ENCODE results near the gene GLB1L2.
"Not testable (repeated sequence)": the region's sequence is repeated elsewhere in the genome, so short reads cannot be mapped to it uniquely, and the experiment has no call there.

The GLB1L2 gene

DNA sequence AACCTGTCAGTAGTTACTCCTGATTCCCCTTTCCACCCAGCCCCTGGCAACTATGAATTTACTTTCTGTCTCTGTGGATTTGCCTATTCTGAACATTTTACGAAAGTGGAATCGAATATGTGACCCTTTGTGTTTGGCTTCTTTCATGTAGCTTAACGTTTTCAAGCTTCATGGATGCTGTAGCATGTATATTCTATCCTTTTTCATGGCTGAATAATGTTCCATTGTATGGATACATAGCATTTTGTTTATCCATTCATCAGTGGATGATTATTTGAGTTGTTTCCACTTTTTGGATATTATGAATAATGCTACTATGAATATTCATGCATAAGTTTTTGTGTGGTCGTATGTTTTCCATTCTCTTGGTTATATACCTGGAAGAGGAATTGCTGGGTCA lies 9.2 kb upstream of the GLB1L2 start:
- in situ Hi-C loops (cut with HindIII; ENCODE audit: low sequenced_read_pairs) = no loop called here

DNA sequence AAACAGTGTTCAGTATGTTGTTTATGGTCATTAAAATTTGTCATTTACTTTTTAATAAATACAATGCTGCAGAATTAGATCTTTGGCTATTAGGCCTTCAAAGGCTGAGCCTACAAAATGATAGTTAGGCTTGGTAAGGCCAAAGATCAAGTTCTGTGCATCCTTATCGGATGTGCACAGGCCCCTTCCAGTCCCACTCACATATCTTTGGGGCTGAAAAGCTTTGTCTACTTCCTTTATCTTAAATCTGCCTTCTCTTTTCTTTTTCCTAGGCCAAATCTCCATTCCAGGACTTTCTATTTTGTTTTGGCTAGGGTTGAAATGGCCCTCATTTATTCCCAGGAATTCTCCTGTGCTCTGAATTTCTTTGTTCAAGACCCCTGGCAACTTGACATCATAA lies 3.4 kb upstream of the GLB1L2 start:
- in situ Hi-C loops (cut with HindIII; ENCODE audit: low sequenced_read_pairs) = no loop called here

DNA sequence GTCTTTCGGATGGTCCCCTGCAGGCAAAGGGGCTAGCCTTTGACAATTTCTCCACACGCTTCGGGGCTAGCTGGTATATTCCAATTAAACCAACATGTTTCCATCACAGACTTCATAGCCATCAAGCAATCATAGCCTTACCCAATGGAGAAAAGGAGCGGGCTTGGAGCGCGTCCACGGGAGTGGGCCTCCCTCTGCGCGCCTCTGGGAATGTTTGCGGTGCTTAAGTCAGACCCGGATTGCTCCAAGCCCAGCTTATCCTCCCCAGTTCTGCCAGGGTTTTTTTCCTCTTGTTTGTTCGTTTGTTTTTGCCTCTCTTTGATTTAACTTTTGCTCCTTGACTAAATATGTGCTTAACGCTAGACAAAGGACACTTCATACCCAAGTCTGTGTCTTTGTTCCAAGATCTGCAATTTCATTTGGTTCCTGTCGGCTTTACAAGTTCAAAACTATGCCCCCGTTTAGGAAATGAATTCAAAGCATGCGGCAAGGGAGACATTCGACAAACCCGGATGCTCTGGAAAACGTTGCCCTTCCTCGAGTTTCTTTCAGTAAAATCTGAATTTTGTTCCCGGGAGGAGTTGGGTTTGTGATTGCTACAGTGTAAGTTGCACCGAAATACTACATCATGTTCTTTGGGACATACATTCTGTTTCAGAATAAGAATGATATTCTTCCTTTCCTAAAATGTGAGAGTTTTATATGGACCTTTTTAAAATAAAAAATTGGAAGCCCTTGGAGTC lies 1.0 kb upstream of the GLB1L2 start:
- in situ Hi-C loops (cut with HindIII; ENCODE audit: low sequenced_read_pairs) = no loop called here

DNA sequence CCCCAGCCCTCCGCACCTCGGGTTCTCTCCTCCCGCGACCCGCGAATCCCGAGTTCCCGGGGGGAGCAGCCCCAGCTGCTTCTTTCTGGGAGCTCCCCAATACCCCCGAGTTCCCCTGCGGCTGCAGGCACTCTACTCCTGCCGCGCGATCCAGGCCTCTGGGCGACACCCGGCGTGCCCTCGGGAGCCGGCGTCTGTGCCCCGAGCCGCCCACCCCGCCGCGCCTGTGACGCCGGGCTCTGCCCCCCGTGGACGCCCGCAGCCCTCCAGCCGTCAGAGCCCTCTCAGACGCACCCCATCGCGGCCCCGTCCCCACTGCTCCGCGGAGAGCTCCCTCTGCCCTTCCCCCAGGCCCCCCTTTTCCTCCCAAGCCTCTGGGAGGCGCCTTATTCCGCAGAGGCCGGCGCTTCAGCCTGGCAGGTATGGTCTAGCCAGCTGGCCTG lies 422 bp downstream of the GLB1L2 start:
- in situ Hi-C loops (cut with HindIII; ENCODE audit: low sequenced_read_pairs) = no loop called here

DNA sequence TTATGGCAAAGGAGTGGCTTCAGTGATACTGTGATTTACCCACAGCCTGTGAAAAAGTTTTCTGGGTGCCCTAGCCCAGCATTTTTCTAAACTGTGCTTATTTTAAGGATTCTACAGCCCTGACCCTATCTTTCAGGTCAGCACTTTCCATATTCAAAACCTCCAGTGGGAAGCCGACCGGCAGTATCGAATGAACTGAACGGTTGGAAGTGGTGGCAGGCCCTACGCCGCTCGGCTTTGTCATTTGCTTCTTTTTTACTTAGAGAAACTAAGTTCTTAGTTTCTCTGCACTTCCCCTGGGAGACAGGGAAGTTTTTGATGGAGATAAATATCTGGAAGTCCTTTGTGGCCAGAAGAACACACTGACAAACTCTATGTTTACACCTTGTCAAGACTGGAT lies 994 bp downstream of the GLB1L2 start:
- in situ Hi-C loops (cut with HindIII; ENCODE audit: low sequenced_read_pairs) = no loop called here

DNA sequence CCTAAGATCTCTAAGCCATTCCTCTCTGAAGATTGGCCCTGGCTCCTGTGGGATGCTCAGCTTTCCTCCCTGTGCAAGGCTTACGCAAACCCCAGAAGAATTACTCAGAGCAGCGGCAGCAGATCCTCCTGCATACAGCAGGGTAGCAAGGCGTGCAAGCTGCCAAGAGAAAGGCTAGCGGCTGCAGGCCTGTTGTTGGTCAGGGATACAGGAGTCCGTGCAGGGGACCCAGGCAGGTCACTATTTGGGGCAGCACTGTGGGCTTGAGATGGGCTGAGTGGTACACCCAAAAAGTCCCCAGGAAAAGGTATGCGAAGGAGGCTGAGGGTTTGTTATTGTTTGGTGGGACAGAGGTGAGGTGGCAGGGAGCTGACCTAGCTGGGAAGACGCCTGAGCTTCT lies 1.5 kb downstream of the GLB1L2 start:
- in situ Hi-C loops (cut with HindIII; ENCODE audit: low sequenced_read_pairs) = no loop called here

DNA sequence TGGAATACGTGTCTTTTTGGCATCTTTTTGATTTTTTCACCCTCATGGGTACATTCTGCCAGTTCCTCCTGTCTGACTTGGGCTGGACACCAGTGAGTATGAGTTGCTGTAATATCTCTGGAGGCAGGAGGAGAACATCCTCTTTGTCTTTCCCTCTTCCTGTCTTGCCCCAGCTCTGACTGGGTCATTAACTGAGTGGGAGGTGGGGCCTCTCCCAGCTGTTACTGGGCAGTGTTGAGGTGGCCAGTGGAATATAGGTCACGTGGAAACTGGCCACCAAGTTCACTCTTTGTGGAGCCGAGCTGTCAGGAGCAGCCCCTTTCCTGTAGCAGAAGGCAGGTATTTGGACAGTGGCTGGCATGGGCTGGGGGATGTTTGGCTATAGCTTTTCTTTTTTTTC lies 2.2 kb downstream of the GLB1L2 start:
- in situ Hi-C loops (cut with HindIII; ENCODE audit: low sequenced_read_pairs) = no loop called here

DNA sequence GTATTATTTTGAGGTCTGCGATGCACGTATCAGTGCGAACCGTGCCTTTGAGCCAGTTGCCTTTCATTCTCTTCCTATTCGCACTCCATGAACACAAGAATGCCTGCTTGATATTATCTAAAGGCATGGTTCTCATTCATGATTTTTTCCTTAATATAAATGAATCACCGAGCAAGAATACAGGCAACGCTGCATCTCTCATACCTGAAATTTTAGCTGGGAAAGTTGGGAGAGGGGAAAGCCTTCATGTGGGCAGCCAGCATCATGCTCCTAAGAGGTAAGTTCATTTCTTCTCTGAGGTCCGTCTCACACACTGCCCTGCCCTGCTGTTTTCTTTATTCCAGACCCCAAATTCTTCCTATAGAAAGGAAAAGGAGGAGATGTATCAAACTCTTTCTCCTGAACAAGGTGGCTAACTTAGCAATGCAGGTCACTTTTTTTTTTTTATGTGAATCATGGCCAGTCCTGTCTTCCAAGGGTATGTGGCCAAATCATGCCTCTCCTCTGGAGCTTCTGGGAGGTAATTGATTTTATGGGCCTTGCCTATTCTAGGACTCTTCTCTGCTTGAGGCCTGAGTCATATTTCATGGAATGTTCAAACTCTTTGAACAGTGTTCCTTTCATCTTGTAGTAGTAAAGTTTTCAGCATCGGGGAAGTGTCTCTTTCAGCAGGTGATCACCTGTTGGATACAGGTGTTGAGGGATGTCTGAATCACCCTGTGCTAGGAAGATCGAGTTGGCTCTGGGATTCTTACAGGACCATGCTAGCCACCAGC lies 3.2 kb downstream of the GLB1L2 start:
- in situ Hi-C loops (cut with HindIII; ENCODE audit: low sequenced_read_pairs) = no loop called here

DNA sequence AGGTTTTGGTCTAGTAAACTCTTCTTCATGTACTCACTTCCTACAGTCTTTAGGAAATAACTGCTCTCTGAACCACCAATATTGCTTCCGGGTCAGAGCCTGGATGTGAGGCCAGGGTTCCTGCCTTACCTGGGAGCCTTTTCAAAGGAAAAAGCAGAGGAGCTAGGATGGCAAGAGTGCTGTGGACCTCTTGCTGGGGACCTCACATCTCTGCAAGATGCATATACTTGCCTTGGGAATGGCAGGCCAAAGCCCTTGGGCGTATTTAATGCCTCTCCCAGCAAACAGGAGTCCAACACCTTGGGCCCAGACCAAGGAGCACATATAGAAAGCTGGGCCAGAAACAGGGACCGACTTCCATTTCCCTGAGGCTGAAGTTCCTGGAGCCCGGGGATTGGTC lies 5.3 kb downstream of the GLB1L2 start:
- in situ Hi-C loops (cut with HindIII; ENCODE audit: low sequenced_read_pairs) = no loop called here

DNA sequence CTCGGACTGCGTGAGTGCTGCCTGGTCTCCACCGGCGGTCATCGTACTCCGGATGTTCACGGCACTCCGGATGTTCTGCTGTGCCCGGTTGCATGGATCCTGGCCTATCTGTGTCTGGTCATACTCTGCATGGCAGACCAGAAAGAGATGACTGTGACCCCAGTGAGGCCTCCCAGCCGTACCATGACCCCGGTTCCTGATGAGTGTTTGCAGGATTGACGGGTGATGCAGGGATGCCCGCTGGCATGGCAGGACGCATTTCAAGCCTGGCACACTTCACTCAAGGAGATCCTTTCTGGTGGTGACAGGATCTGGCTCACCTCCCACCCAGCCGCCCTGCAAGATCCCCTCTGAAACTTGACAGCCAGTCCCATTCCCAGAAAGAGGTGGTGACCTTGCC lies 6.3 kb downstream of the GLB1L2 start:
- in situ Hi-C loops (cut with HindIII; ENCODE audit: low sequenced_read_pairs) = no loop called here

DNA sequence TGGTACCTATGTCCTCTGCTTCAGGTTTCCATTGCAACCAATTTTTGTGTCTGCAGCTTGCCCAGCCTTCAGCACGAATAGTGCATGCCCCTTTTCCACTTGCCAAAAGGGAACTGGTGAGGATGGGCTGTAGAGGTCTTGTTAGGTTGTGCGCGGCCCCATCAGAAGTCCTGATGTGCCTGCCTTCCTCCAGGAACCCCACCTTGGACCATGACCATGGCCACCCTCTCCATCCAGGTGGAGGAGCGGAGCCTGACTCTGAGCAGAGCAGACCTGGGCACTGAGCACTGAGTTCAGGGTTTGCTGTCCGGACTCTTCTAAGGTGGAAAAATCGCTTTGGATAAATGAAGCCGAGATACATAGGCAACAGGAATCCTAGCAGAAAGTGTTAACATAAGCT lies 6.9 kb downstream of the GLB1L2 start:
- in situ Hi-C loops (cut with HindIII; ENCODE audit: low sequenced_read_pairs) = no loop called here

DNA sequence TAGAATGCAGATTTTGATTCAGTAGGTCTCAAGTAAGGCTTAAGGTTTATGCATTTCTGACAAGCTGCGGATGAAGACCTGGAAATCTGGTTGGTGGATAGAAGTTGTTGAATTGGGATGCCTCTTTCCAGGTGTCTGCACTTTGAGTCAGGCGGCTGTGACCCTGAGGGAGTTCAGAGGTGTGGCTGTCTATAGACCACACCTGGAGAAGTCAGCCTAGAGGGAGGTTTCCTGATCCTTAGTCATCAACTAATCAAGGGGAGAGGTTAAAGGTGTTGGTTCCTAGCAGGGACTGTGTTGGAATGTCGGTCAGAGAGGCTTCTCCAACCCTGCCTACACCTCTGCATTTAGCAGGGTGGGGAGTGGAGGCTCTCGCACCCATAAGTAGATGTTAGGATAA lies 8.0 kb downstream of the GLB1L2 start:
- in situ Hi-C loops (cut with HindIII; ENCODE audit: low sequenced_read_pairs) = no loop called here

DNA sequence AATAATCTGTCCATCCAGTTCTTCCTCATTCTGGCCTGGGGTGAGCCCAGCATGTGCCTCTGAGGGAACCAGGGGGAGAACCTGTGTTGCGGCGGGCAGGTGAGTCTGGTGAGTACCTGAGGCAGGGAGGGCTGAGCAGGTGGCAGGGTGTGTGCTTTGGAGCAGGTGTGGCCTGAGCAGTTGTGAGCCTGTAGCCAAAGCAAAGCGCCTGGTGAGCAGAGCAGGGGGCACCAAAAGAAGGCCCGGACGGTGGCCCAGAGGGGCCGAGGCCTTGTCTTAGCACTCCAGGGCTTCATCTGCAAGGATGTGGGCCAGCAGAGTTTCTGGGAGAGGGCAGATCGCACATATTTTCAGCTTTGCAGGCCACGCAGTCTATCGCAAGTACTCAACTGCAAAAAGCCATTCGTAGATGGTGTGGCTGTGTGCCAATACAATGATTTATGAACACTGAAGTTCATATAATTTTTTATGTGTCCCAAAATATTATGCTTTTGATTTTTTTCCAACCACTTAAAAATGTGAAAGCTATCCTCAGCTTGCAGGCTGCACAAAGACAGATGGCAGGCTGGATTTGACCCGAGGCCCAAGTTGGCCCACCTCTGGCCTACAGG lies 8.7 kb downstream of the GLB1L2 start:
- in situ Hi-C loops (cut with HindIII; ENCODE audit: low sequenced_read_pairs) = no loop called here

DNA sequence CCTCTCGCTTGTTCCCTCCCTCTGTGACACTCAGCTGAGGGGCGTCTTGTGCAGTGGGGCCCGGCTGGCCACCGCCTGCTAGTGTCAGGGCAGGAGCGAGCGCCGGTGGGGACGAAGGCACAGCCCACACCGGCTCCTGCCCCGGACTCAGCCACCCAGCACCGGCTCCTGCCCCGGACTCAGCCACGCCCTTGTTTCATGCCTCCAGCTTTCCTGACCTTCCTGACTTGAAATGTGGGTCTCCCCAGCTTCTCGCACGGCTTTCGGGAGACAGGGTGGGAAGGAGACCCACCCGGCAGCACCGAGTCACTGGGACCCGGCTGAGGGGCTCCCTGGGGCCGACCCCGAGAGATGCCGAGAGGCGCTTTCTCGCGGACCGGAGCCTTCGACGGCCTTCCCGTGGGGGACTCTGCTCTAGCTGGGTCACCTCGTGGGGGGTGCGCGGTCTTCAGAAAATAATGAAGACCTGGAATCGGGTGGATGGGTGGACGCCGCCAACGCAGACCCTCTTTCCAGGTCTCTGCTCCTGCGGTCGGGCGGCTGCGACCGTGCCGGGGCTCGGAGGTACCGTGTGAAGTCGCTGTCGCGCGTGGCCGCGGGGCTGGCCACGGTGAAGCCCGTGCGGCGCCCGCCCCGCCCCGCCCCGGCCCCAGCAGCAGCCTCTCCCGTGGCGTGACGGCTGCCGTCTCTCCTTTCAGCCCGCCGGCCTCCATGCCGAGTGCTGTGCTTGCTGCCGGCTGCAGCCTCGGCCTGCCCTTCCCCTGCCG lies 10.2 kb downstream of the GLB1L2 start:
- in situ Hi-C loops (cut with HindIII; ENCODE audit: low sequenced_read_pairs) = no loop called here

DNA sequence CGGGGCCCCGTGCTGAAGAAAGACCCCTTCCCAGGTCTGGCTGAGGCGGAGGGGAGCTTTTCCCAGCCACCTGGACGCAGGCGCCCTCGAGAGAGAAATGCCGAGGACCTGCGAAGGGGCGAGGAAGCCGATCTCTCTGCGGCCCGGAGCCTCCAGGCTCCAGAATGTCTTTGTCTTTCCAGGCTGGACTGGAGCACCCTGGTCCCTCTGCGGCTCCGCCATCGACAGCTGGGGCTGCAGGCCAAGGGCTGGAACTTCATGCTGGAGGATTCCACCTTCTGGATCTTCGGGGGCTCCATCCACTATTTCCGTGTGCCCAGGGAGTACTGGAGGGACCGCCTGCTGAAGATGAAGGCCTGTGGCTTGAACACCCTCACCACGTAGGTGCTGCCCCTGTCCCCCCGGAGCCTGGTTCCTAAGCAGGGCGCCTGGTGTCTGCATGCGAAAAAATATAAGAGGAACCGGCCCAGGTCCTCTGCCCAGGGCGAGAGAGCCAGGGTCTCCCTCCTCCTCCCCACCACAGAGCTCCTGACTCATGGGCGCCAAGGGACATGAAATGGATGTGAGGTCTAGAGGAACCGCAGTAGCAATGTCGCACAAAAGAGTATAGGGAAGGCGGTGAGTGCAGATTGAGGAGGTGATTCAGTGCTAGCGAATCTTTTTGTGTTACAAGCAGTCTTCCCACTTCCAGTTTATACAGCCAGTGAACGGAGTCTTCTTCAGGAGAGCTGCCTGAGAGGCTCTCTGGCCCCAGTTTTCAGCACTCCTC lies 11.0 kb downstream of the GLB1L2 start:
- in situ Hi-C loops (cut with HindIII; ENCODE audit: low sequenced_read_pairs) = no loop called here

DNA sequence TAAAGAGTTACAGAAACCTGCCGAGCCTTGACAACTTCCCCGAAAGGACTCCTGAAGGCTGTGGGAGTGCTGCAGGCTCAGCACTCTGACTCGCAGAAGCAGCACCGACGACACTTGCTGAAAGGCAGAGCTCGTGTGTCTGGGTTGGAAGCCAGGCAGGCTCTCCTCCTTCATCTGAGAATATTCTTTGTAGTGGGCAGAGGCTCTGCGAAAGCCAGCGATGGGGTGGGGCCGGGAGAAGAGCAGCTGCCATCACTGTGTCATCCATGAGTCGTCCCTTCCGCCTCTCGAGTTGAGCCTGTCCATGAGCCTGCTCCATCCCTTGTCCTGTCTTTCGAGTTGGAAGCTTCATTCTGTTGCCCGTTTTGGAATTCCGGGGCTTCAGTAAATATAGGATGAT lies 11.9 kb downstream of the GLB1L2 start:
- in situ Hi-C loops (cut with HindIII; ENCODE audit: low sequenced_read_pairs) = no loop called here

DNA sequence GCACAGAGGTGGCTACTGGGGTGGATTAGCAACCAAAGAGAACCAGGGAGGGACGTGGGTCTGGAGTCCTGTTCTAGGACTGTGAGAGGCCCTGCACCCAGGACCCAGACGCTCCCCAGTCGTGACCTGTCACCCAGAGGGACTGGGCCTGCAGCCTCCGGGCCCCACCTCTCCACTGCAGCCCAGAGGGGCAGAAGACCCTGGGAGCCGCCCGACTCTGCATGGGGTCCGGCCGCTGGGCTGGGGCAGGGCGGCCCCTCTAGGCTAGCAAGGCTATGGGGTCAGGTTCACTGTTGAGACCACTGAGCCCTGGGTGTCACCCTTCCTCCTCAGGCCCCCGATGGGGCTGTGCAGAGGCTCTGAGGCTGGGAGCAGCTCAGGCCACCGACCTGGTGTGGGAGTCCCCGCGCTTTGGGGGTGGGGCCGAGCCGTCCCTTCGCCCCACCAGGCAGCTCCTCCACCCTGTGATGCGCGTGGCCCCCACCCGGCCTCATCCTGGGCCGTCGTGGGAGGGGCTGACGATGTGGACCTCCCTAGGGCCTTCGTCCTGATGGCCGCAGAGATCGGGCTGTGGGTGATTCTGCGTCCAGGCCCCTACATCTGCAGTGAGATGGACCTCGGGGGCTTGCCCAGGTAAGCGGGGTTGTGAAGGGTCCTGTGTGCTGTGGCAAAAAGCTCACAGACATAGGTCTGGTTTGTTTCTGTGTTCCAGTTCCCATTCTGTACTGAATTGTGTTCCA lies 12.9 kb downstream of the GLB1L2 start:
- in situ Hi-C loops (cut with HindIII; ENCODE audit: low sequenced_read_pairs) = not testable (repeated sequence)

DNA sequence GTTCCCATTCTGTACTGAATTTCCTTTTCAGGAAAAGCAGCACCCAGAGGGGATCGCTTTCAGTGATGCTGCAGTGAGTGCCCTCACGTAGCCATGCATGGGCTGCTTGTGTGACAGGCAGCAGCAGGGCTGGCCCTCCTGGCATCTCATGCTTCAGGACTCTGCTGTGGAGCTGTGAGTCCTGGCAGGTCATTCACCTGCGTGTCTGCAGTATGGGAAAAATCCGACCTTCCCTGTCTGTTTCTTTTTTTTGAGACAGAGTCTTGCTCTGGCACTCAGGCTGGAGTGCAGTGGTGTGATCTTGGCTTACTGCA lies 13.4 kb downstream of the GLB1L2 start:
- in situ Hi-C loops (cut with HindIII; ENCODE audit: low sequenced_read_pairs) = no loop called here

DNA sequence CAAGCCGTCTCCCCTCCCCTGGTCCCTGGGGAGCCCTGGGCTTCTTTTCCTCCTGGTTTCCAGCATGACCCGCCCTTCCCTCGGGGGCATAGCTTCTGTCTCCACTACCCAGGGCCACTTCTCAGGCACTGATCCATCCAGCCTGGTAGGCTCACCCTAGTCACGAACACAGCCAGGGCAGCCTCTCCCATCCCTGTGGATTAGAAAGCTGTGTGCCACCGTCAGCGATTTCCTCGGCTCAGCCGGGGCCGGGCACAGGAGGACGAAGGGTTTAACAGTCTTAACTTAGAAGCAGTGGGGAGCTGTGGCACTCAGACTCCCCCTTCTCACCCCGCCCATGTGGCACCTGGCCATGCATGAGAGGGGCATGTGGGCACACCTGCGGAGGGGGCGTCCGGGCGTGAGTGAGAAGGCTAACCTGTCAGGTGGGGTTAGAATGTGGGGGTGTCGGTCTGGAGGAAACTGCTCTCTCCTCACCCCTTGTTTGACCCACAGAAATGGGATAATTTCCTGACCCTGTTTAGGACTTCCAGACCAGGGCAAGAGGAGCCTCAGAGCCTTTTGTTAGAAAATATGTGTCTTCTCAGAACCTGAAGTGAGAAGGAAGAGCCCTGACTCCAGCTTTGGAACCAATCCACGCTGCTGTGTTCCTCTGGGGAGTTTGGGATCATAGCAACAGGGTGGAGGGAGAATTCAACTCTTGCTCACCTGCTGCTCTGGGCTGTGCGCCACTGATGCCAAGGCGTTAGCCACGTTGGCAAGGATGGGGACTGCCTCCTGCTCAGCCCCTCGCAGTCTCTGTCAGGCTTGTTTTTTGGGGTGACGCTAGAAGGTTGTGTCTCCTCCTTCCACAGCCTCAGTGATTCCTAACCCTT lies 14.6 kb downstream of the GLB1L2 start:
- in situ Hi-C loops (cut with HindIII; ENCODE audit: low sequenced_read_pairs) = no loop called here

All from endothelial cell of hepatic sinusoid (primary cell).